ENCODE data around the gene TEAD2.
A peak's percentile ranks its signal among the peaks of the same experiment; 100 is the strongest.
"Not testable (repeated sequence)": the region's sequence is repeated elsewhere in the genome, so short reads cannot be mapped to it uniquely, and the experiment has no call there.

The TEAD2 gene

DNA sequence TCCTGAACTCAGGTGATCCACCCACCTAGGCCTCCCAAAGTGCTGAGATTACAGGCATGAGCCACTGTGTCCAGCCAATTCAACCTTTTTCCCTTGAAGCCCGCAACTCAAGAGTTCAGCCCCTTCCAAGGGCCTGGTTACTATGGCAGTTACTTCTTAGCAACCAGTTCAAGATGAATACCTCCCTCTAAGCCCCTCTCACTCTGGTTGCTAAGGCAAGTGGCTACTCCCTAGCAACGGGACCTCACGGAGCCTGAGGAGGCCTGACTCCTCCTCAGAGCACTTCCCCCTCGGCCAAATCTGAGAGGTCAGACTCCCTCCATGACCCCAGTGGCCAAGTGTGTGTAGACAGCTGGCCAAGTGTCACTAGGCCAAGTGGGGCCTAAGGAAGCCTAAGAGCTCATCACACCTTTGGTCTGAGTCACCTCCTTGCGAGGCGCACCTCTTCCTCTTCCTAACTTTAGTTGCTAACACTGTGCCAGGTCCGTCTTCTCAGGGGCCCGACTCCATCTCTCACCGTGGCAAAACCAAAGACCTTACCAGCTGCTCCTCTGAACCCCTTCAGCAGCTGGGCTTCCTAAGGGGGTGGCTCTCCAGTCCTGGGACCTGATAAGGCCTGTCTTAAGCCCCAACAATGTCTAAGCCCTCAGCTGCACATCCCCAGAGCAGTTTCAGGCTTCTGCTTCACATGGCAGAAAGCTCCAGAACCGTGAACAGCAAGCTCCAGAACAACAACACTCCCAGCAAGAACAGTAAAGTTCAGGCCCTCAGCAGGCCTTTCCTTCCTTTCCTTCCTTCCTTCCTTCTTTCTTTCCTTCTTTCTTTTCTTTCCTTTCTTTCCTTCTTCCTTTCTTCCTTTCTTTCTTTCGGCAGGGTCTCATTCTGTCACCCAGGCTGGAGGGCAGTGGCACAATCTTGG, 17.5 kb downstream of the TEAD2 start:
- no peak for DNase-seq

DNA sequence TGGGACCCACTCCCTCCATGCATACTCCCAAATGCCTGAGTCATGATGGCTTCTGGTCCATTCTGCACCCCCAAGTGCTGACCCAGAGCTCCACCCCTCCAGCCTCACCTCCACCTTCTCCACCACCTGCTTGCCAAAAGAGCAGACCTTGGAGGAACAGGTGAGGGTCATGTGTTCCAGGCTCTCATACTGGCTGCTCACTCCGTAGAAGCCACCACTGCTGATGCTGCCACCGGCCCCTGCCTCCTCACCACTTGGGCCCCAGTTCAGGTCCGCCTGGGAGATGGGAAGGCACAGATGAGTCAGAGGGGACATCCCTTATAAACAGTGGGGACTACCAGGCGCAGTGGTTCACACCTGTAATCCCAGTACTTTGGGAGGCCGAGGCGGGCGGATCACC, 19.1 kb downstream of the TEAD2 start:
- no peak for DNase-seq

GRCh38 chr19:49342291-49342721, 19.9 kb downstream of the TEAD2 start:
- no peak for DNase-seq

GRCh38 chr19:49340865-49341718, 21.1 kb downstream of the TEAD2 start:
- DNase-seq = no peak

DNA sequence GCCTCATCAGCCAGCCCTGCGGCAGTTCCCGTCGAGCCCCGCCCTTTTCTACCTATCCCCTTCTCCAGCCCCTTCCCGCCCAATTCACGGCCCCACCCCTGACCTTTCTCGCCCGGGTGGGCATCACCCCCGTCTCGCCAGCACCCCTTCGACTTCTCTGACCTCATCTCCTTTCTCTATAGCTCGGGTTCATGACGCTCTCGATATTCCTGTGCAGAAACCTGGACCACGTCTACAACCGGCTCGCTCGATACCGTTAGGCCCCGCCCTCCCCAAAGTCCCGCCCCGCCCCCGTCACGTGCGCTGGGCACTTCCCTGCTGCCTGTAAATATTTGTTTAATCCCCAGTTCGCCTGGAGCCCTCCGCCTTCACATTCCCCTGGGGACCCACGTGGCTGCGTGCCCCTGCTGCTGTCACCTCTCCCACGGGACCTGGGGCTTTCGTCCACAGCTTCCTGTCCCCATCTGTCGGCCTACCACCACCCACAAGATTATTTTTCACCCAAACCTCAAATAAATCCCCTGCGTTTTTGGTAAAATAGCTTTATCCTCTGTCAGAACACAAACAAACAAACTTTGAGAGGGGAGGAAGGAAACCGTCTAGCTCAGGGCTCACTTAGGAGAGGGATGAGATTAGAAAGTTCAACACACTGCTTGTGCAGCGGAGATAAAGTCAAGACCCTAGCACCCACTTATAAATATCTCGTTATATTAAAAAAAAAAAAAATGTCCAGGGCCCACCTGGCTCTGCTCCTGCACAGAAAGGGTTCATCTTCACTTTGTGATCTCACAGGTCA, 21.9 kb downstream of the TEAD2 start:
- peak; percentile 54 for DNase-seq

- peak; percentile 53 for DNase-seq
Observed at GRCh38 chr19:49339301-49340068, 22.7 kb downstream of the TEAD2 start.

DNA sequence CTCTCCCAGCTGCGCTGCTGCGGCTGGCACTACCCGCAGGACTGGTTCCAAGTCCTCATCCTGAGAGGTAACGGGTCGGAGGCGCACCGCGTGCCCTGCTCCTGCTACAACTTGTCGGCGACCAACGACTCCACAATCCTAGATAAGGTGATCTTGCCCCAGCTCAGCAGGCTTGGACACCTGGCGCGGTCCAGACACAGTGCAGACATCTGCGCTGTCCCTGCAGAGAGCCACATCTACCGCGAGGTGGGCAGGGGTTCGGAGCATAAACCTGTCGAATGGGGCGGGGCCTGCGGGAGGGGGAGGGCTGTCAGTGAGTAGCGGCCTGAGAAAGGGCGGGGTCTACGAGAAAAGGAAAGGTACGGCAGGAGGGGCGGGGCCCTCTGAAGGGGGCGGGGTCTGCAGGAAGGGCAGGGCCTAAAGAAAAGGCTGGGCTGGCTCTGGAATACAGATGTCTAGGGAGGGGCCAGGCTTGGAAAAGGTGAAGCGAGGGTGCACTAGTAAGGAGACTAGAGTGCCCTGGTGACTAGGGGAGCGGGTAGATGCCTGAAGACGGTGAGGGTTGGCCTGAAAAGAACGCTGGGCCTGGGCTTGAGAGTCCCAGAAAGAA, 23.4 kb downstream of the TEAD2 start:
- peak; percentile 34 for DNase-seq

DNA sequence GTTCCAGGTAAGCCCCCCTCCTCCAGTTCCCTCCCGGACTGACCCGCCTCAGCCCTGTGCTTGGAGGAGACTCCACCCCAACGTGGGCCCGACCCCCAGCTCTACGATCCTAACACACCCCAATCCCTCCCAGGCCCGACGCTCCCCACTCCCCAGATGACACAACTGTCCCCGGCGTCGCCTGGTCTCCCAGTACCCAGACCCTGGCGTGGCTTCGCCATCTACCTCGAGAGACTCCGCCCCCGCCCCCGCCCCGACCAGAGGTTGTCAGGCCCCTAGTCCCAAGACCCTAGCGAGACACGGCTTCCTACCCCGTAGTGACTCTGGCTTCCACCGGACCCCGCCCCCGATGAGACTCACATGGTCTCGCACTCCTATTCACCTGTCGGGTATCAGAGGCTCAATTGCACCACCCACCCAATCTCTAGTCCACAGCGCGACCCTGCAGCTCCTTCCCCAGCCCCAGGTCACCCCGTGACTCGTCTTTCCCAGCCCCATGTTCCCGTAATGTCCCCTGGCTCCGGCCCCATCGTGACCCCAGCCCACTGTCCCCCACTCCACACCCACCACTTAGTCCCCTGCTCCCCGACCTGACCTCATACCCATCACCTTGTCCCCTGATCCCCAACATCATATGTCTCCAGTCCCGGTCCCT, 24.1 kb downstream of the TEAD2 start:
- no peak for DNase-seq

DNA sequence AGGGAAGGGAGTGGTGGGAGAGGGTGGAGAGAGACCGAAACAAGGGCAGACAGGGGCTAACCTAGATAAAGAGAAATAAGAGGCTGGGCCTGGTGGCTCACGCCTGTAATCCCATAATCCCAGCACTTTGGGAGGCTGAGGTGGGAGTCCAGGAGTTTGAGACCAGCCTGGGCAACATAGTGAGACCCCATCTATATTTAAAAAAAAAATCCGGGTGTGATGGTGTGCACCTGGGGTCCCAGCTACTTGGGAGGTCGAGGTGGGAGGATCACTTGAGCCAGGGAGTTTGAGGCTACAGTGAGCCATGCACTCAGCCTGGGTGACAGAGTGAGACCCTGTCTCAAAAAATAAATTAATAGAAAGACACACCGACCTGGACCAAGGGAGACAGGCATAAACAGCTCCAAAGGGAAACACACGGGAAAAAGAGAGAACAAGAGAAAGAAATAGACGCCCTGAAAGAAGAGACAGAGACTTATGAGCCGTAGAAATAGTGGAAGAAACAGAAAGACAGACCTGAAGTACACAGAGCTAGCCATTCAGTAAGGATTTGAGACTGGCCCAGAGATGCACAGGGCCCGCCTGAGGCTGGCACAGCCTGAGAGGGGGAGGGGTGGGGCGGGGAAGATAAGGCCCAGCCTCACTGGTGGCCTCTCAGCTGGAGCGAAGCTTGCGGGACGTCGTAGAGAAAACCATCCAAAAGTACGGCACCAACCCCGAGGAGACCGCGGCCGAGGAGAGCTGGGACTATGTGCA, 24.8 kb downstream of the TEAD2 start:
- no peak for DNase-seq

DNA sequence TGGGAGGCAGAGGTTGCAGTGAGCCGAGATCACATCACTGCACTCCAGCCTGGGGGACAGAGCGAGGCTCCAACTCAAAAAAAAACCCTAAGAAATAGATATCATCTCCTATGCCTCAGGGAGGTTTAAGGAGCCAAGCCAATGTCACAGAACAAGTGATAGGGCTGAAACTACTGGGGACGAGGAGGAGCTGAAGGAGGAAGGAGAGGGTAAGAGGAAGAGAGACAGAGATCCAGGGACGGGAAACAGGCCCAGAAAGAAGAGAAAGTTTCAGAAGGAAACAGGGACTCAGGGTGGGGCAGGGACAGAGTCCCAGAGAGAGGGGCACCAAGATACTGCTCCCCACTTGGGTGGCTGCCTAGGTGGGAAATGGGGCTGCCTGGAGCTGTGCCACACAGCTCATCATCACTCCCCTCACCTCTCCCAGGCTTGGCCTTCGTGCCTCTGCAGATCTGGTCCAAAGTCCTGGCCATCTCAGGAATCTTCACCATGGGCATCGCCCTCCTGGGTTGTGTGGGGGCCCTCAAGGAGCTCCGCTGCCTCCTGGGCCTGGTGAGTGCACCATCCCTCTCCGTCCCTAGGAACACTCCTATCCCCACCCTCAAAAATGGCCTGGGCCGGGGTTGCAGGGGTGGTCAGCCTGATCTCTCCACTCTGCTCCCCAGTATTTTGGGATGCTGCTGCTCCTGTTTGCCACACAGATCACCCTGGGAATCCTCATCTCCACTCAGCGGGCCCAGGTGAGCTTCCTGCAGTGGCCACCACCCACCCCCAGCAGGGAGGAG, 25.5 kb downstream of the TEAD2 start:
- no peak for DNase-seq

DNA sequence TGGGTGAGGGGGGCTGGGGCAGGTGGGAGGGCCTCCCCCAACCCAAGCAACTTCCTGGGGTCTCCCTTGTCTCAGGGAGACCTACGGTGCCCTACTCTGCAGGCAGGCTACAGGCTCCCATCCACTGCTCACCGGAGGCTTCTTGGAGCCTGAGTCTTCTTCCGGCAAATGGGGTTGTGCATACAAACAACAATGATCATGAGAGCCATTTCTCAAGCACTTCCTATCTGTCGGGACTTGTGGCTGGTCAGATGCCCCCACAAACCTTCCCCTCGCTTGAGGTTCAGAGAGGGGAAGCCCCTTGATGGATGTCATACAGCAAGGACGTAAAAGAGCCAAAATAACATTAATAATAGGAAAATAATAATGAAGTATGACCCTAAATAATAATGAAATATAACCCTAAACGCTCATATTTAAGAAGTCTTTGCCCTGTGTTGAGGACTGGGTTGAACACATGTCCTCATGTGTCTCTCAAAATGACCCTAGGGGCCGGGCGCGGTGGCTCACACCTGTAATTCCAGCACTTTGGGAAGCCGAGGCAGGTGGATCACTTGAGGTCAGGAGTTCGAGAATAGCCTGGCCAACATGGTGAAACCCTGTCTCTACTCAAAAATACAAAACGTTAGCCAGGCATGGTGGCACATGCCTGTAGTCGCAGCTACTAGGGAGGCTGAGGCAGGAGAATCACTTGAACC, 26.3 kb downstream of the TEAD2 start:
- no peak for DNase-seq

GRCh38 chr19:49335071-49335783, 27.0 kb downstream of the TEAD2 start, which contains the start of gene CD37:
CD37 (plus strand) TSS chr19:49335406; CDS start chr19:49335541, 135 bp downstream.
- DNase-seq = no peak

- no peak for DNase-seq
Observed at GRCh38 chr19:49333811-49334288, 28.4 kb downstream of the TEAD2 start.

- no peak for DNase-seq
Observed at GRCh38 chr19:49333418-49333805, 28.8 kb downstream of the TEAD2 start.

DNA sequence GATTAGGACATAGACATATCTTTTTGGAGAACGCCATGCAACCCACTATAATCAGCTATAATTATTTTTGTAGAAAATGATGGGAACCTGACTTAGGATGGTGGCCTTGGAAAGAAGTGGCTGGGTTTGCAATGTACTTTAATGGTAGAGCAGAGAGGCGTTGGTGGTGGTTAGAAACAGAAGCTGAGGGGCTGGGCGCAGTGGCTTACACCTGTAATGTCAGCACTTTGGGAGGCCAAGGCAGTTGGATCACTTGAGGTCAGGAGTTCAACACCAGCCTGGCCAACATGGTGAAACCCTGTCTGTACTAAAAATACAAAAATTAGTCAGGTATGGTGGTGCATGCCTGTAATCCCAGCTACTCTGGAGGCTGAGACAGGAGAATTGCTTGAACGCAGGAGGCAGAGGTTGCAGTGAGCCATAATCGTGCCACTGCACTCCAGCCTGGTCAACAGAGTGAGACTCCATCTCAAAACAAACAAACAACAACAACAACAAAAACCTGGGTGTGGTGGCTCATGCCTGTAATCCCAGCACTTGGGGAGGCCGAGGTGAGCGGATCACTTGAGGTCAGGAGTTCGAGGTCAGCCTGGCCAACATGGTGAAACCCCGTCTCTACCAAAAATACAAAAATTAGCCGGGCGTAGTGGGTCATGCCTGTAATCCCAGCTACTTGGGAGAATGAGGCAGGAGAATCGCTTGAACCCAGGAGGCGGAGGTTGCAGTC, 29.4 kb downstream of the TEAD2 start:
- DNase-seq = not testable (repeated sequence)

GRCh38 chr19:49331616-49332055, 30.6 kb downstream of the TEAD2 start:
- DNase-seq = no peak

GRCh38 chr19:49331187-49331586, 31.0 kb downstream of the TEAD2 start:
- not testable (repeated sequence) for DNase-seq
